ENCODE data around the gene EML3.
"Not testable (repeated sequence)": the region's sequence is repeated elsewhere in the genome, so short reads cannot be mapped to it uniquely, and the experiment has no call there.

EML3 gene

GRCh38 chr11:62616957-62617356 is 4.4 kb upstream of the EML3 start:
- not testable (repeated sequence) for DNase-seq (ENCODE audit: low spot score)

GRCh38 chr11:62615521-62615920 is 2.9 kb upstream of the EML3 start:
- no peak for DNase-seq (ENCODE audit: low spot score)

- no peak for DNase-seq (ENCODE audit: low spot score)
Observed at GRCh38 chr11:62614275-62614674, 1.7 kb upstream of the EML3 start.

- DNase-seq (ENCODE audit: low spot score): no peak
Observed at GRCh38 chr11:62613291-62613778, 760 bp upstream of the EML3 start.

GRCh38 chr11:62611705-62612365 is 740 bp downstream of the EML3 start:
- DNase-seq (ENCODE audit: low spot score): no peak

- DNase-seq (ENCODE audit: low spot score): no peak
Observed at GRCh38 chr11:62610814-62611704, 1.5 kb downstream of the EML3 start.

- no peak for DNase-seq (ENCODE audit: low spot score)
Observed at GRCh38 chr11:62610403-62610802, 2.2 kb downstream of the EML3 start.

GRCh38 chr11:62608776-62609175 is 3.8 kb downstream of the EML3 start:
- no peak for DNase-seq (ENCODE audit: low spot score)

- no peak for DNase-seq (ENCODE audit: low spot score)
Observed at GRCh38 chr11:62607714-62608113, 4.9 kb downstream of the EML3 start.

GRCh38 chr11:62605902-62606301 is 6.7 kb downstream of the EML3 start:
- no peak for DNase-seq (ENCODE audit: low spot score)

GRCh38 chr11:62605467-62605866 is 7.1 kb downstream of the EML3 start:
- DNase-seq (ENCODE audit: low spot score): no peak

GRCh38 chr11:62604460-62605120 is 8.0 kb downstream of the EML3 start:
- no peak for DNase-seq (ENCODE audit: low spot score)

GRCh38 chr11:62603776-62604299 is 8.7 kb downstream of the EML3 start:
- no peak for DNase-seq (ENCODE audit: low spot score)

- no peak for DNase-seq (ENCODE audit: low spot score)
Observed at GRCh38 chr11:62603072-62603408, 9.5 kb downstream of the EML3 start.

- DNase-seq (ENCODE audit: low spot score): peak; percentile 79
Observed at GRCh38 chr11:62602141-62603071, 10.2 kb downstream of the EML3 start.

- peak; percentile 96 for DNase-seq (ENCODE audit: low spot score)
Observed at GRCh38 chr11:62601372-62602140, 11.0 kb downstream of the EML3 start, which contains the start of gene MTA2. Gene MTA2 (minus strand): TSS chr11:62601865. CDS start chr11:62601450, 415 bp downstream.

GRCh38 chr11:62601122-62601371 is 11.5 kb downstream of the EML3 start:
- no peak for DNase-seq (ENCODE audit: low spot score)

GRCh38 chr11:62600367-62601121 is 12.0 kb downstream of the EML3 start:
- no peak for DNase-seq (ENCODE audit: low spot score)

GRCh38 chr11:62599901-62600300 is 12.7 kb downstream of the EML3 start:
- no peak for DNase-seq (ENCODE audit: low spot score)

GRCh38 chr11:62599069-62599696 is 13.4 kb downstream of the EML3 start:
- DNase-seq (ENCODE audit: low spot score): peak; percentile 98

Measured in pons (tissue), 1 donor.